WTC11 (cell line): ENCODE data around the gene WNT3A. TPM values are rescaled to one million over a fixed set of nuclear protein-coding genes. Genes with fewer than 3 reads are reported as not detected.

Source experiments
- ATAC-seq: fragments of 200-7000 bp; cut with Tn5 transposase; 2 replicates; pipeline ENCODE4 v1.10.0; 2021; ENCODE audit warnings: mild to moderate bottlenecking, moderate library complexity
- CTCF ChIA-PET: fragments of 300-600 bp; sonication (Branson Sonifier 250); formaldehyde crosslinking; loops from one replicate; lab custom pipeline; 2021; ENCODE audit warnings: antibody characterized with exemption; lab: Charles Lee
- POLR2A ChIA-PET: fragments of 350-600 bp; sonication (Branson Sonifier 250); formaldehyde crosslinking; loops from one replicate; lab custom pipeline; 2021; ENCODE audit warnings: antibody characterized with exemption; lab: Charles Lee
- DNase-seq: peaks from one replicate; pipeline ENCODE4 v3.0.0; 2021; ENCODE audit warnings: low spot score
- H3K27ac Mint-ChIP-seq: 2 replicates; pipeline ENCODE4 v1.8.0; 2021; ENCODE audit warnings: mixed read lengths
- H3K27me3 Mint-ChIP-seq: 2 replicates; pipeline ENCODE4 v1.8.0; 2021; ENCODE audit warnings: low read depth, mild to moderate bottlenecking, moderate library complexity, mixed read lengths
- H3K36me3 Mint-ChIP-seq: 2 replicates; pipeline ENCODE4 v1.8.0; 2021; ENCODE audit warnings: mixed read lengths
- H3K4me1 Mint-ChIP-seq: 2 replicates; pipeline ENCODE4 v1.8.0; 2022; ENCODE audit warnings: mixed read lengths
- H3K4me3 Mint-ChIP-seq: 2 replicates; pipeline ENCODE4 v1.8.0; 2021; ENCODE audit warnings: mild to moderate bottlenecking, moderate library complexity, mixed read lengths
- H3K9me3 Mint-ChIP-seq: 2 replicates; pipeline ENCODE4 v1.8.0; 2021; ENCODE audit warnings: mixed read lengths
- AFF4 ChIP-seq: sonication (generic); formaldehyde crosslinking; IDR thresholded peaks from 2 replicates; pipeline ENCODE4 v1.8.1; 2023; ENCODE audit warnings: mild to moderate bottlenecking, missing genetic modification reagents, borderline replicate concordance
- ATF3 ChIP-seq: sonication (generic); formaldehyde crosslinking; conservative IDR thresholded peaks from 2 replicates; pipeline ENCODE4 v1.8.1; 2022; ENCODE audit warnings: mild to moderate bottlenecking, missing genetic modification reagents
- ATF6 ChIP-seq: sonication (generic); formaldehyde crosslinking; IDR thresholded peaks from 2 replicates; pipeline ENCODE4 v1.8.1; 2023; ENCODE audit warnings: mild to moderate bottlenecking, missing genetic modification reagents
- EMX1 ChIP-seq: fragments of 250-450 bp; sonication (Bioruptor Pico); IDR thresholded peaks from 2 replicates; pipeline ENCODE4 v1.8.0; 2021; ENCODE audit warnings: mild to moderate bottlenecking
- FOXP1 ChIP-seq: sonication (generic); formaldehyde crosslinking; IDR thresholded peaks from 2 replicates; pipeline ENCODE4 v1.8.0; 2022; ENCODE audit warnings: missing genetic modification reagents, mild to moderate bottlenecking, moderate library complexity, borderline replicate concordance
- GABPB1 ChIP-seq: sonication (generic); formaldehyde crosslinking; IDR thresholded peaks from 2 replicates; pipeline ENCODE4 v1.8.1; 2023; ENCODE audit warnings: mild to moderate bottlenecking, missing genetic modification reagents
- GRHL2 ChIP-seq: fragments of 250-450 bp; sonication (Bioruptor Pico); IDR thresholded peaks from 2 replicates; pipeline ENCODE4 v1.8.0; 2022; ENCODE audit warnings: mild to moderate bottlenecking, moderate library complexity; ENCODE audit not compliant: insufficient replicate concordance, severe bottlenecking
- IRF2 ChIP-seq: sonication (generic); formaldehyde crosslinking; IDR thresholded peaks from 2 replicates; pipeline ENCODE4 v1.8.0; 2022; ENCODE audit warnings: low read depth, missing genetic modification reagents, borderline replicate concordance
- JAZF1 ChIP-seq: fragments of 250-450 bp; sonication (Bioruptor Pico); IDR thresholded peaks from 2 replicates; pipeline ENCODE4 v1.9.0; 2021; ENCODE audit warnings: moderate library complexity, mild to moderate bottlenecking, inconsistent platforms
- JUN ChIP-seq: sonication (generic); formaldehyde crosslinking; IDR thresholded peaks from 2 replicates; pipeline ENCODE4 v1.8.0; 2023; ENCODE audit warnings: mild to moderate bottlenecking, missing genetic modification reagents
- NFE2L1 ChIP-seq: sonication (generic); formaldehyde crosslinking; IDR thresholded peaks from 2 replicates; pipeline ENCODE4 v1.8.1; 2023; ENCODE audit warnings: missing genetic modification reagents
- PRRX2 ChIP-seq: fragments of 250-450 bp; sonication (Bioruptor Pico); IDR thresholded peaks from 2 replicates; pipeline ENCODE4 v1.8.0; 2021; ENCODE audit warnings: mild to moderate bottlenecking
- SMAD3 ChIP-seq: sonication (generic); formaldehyde crosslinking; IDR thresholded peaks from 2 replicates; pipeline ENCODE4 v1.8.0; 2022; ENCODE audit warnings: missing genetic modification reagents, mild to moderate bottlenecking, borderline replicate concordance
- USF1 ChIP-seq: sonication (generic); formaldehyde crosslinking; IDR thresholded peaks from 2 replicates; pipeline ENCODE4 v1.8.0; 2022; ENCODE audit warnings: mild to moderate bottlenecking, missing genetic modification reagents
- ZNF138 ChIP-seq: sonication (generic); formaldehyde crosslinking; conservative IDR thresholded peaks from 2 replicates; pipeline ENCODE4 v1.8.1; 2022; ENCODE audit warnings: mild to moderate bottlenecking, moderate library complexity, missing genetic modification reagents
- ZNF416 ChIP-seq: fragments of 250-450 bp; sonication (Bioruptor Pico); IDR thresholded peaks from 2 replicates; pipeline ENCODE4 v1.9.0; 2021; ENCODE audit warnings: mild to moderate bottlenecking, inconsistent platforms
- total RNA-seq: library from RNA; stranded (reverse); gene quantifications from 3 replicates; pipeline ENCODE4 v1.2.3, GENCODE V29; 2021

WNT3A gene
- total RNA-seq, 1 experiment from 2014 or later = 0.17 TPM

GRCh38 chr1:228071839-228072657 is 65.2 kb downstream of the WNT3A start (continued):
- TF ChIP-seq AFF4 (CRISPR knock-in tag) (no peak), ATF3 (CRISPR knock-in tag) (no peak), ATF6 (CRISPR knock-in tag) (no peak), ZNF416 (CRISPR knock-in tag) (no peak)

- Mint-ChIP-seq H3K4me1 (0 out of 2 replicates have a peak, but pooled peaks cover 4% of the 10 kb centered on the region), H3K27me3 (peaks cover 86% of the 10 kb centered on the region), H3K4me3 (no peak overlapping the region), H3K36me3 (no peaks in the 10 kb centered on the region), H3K9me3 (no peaks in the 10 kb centered on the region), H3K27ac (no peak overlapping the region)
- CTCF ChIA-PET = interaction anchor here (2.7 kb wide), 1 partner anchor 73 kb away, joined by 21 read pairs; no protein-coding TSS in a partner anchor
- DNase-seq (no peak), ATAC-seq (no peak)
- POLR2A ChIA-PET = no interaction called here
- TF ChIP-seq ZNF138 (no peak), IRF2 (CRISPR knock-in tag) (no peak), JUN (CRISPR knock-in tag) (no peak), SMAD3 (no peak), JAZF1 (no peak), FOXP1 (CRISPR knock-in tag) (no peak), PRRX2 (CRISPR knock-in tag) (no peak), GRHL2 (no peak), NFE2L1 (CRISPR knock-in tag) (no peak), USF1 (CRISPR knock-in tag) (no peak), EMX1 (CRISPR knock-in tag) (no peak), GABPB1 (CRISPR knock-in tag) (no peak)
These were observed 65.9 kb downstream of the WNT3A start for GRCh38 chr1:228072658-228073043.
